Measurements from ENCODE around the gene NSUN4.
"Not testable (repeated sequence)": the region's sequence is repeated elsewhere in the genome, so short reads cannot be mapped to it uniquely, and the experiment has no call there.

Gene NSUN4

DNA sequence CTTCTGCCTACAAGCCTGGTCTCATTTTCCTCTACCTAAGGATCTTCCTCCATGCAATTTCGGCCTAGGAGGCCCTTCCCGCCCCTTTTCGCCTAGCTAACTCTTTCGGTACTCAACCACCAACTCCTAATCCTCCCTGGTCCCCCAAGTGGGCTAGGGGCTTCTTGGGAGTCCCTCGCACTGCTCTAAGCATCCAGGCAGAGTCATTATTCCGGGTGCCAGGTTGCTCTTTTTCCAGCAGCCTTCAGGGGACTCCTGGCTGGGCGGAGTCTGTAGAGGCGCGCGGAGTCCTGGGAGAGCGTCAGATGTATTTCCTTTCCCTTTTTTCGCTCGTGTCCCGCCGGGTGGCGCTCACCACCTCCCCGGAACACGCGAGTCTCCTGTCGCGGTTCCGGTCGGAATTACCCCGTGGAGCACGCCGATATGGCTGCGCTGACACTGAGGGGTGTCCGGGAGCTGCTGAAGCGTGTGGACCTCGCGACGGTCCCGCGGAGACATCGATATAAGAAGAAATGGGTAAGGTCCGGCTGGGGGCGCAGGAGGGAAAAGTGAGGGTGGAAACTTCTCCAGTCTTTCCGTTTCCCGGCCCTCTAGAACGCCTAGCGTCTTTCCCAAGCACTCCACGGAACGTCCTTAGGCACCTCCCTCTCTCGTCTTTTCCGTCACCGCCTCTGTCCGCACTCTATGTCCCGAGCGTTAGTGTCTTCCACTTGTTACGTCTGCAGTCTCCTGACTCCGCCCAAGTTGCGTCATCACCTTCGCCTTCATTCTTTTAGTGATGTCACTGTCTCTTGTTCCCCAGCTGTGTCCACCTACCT lies at the start of gene NSUN4:
Gene NSUN4, plus strand, starts transcription at position 404 of the 818 bp plus-strand sequence. Its CDS starts 20 bp downstream, at position 424.
- DNase-seq = peak; percentile 70

DNA sequence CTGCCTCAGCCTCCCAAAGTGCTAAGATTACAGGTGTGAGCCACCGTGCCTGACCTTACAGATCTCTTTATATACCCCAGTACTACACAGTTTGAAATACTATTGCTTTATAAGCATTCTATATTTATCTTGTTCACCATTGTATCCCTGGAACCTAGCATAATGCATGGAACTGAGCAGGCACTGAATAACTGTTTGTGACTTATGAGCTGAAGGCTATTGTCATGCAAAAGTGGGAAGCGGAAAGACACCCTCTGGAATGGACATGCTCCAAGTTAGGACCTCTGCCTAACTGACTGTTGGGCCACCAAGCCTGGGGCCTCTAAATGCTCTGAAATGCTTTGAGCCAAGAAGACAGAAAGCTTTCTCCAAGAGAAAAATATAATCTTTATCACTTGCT lies 45.3 kb upstream of the NSUN4 start:
- DNase-seq = no peak

- DNase-seq = no peak
Measured at GRCh38 chr1:46298387-46298786, 42.2 kb upstream of the NSUN4 start.

GRCh38 chr1:46300673-46301405 lies 39.8 kb upstream of the NSUN4 start:
- DNase-seq = no peak

GRCh38 chr1:46301406-46301807 lies 39.2 kb upstream of the NSUN4 start:
- DNase-seq = no peak

GRCh38 chr1:46301808-46302640 lies 38.6 kb upstream of the NSUN4 start:
- peak; percentile 21 for DNase-seq

GRCh38 chr1:46302641-46303037 lies 38.0 kb upstream of the NSUN4 start:
- peak; percentile 8 for DNase-seq

DNA sequence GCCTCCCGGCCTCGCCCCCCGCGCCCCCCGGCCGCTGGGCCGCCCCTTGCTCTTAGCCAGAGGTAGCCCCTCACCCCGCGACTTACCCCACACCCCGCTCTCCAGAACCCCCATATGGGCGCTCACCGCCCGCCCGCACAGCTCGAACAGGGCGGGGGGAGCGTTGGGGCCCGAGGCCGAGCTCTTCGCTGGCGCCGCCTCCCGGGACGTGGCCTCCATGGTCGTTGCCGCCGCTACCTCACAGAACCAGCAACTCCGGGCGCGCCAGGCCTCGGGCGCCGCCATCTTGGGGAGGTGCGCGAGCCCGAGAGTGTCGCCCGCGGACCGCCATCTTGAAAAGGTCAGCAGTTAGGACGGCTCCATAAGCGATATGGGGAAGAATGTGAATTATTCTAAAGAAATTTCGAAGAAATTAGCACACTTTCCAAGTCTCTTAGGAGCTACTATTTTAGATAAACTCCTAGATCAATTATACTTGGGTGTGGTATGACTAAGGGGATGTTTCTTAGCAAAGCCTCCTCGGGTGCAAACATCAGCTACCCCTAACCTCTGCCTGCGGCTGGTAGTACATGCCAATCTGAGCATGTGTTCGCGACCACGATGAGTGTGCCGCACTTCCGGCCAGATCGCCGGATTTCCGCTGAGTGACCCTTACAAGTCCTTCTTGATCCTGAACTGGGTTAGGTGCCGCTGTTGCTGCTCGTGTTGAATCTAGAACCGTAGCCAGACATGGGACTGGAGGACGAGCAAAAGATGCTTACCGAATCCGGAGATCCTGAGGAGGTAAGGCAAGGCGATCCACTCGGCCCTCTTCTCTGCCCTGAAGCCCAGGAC lies 37.4 kb upstream of the NSUN4 start, which contains the start of the genes LRRC41 and UQCRH:
Gene LRRC41, minus strand, starts transcription at position 579 of the 834 bp plus-strand sequence. Its CDS starts 294 bp downstream, at position 285.
Gene UQCRH, plus strand, starts transcription at position 661 of the 834 bp plus-strand sequence. Its CDS starts 69 bp downstream, at position 730.
- peak; percentile 86 for DNase-seq

DNA sequence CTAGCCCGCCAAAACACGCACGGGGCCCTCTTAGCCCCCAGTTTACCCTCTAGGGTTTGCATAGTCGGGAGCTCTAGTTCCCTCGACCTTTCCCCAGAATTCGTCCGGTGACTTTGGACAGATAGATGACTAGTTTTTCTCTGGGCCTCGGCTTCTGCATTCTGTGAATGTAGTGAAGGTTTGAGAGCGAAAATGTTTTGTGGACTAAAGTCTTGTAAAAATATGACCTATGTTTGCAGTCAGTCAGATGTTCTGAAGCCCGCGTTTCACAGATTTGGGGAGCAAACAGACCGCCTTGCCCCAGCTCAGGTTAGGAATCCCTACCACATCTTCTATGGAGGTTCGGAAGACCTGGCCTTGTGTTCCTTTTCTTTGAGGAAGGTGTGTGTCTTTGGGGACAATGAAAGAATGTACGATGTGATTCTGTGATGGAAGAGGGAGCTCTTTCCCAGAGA lies 36.7 kb upstream of the NSUN4 start:
- no peak for DNase-seq

GRCh38 chr1:46306159-46306530 lies 34.5 kb upstream of the NSUN4 start:
- DNase-seq = no peak

GRCh38 chr1:46309401-46310159 lies 31.0 kb upstream of the NSUN4 start:
- no peak for DNase-seq

DNA sequence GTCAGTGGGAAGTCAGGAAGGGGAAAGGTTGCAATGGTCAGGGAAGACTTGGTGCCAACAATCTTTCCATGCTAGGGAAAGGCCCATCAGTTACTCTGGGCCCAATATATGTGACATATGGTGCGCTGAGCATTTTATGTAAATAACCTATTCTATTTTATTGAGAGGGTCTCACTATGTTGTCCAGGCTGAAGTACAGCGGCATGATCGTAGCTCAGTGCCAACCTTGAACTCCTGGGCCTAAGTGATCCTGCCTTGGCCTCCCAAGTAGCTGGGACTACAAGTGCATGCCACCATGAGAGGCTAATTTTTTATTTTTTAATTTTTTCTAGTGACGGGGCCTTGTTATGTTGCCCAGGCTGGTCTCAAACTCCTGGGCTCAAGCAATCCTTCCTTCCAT lies 30.3 kb upstream of the NSUN4 start:
- no peak for DNase-seq

DNA sequence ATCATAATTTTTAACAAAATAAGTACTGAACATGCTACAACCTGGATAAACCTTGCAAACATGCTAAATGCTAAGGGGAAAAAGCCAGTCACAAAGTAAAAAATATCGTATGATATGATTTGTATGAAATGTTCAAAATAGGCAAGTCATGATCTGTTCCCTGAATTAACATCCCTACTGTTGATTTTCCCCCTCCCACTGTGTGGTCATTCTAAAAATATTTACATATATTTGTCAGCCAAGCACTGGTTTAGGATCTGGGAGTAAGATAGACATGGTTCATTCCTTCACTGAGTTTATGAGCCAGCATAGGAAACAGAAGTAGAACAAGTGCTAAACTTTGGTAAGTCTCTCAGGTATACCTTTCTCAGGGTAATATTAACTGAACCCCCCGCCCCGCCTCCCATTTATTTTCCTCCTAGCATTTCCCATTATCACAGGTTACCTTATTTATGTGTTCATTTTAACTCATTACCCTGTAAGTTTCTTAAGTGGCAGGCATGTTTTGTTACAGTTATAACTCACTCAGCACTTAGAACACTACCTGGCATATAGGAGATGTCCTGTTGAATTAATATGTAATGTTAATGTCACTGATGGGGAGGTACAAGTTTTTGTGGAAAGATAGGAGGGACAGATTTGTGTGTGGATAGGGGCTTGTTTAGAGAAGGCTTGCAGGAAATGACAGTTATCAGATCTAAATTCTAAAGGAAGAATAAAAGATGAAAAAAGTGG lies 24.8 kb upstream of the NSUN4 start:
- DNase-seq = no peak

DNA sequence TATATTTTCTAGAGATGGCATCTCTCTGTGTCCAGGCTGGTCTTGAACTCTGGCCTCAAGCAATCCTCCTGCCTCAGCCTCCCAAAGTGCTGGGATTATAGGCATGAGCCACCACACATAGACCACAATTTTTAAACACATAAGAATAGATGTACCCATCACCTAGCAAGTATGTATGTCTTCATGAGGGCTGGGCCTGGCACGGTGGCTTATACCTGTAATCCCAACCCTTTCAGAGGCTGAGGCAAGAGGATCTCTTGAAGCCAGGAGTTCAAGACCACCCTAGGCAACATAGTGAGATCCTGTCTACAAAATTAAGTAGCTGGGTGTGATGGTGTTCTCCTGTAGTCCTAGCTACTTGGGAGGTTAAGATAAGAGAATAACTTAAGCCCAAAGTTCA lies 23.3 kb upstream of the NSUN4 start:
- no peak for DNase-seq

DNA sequence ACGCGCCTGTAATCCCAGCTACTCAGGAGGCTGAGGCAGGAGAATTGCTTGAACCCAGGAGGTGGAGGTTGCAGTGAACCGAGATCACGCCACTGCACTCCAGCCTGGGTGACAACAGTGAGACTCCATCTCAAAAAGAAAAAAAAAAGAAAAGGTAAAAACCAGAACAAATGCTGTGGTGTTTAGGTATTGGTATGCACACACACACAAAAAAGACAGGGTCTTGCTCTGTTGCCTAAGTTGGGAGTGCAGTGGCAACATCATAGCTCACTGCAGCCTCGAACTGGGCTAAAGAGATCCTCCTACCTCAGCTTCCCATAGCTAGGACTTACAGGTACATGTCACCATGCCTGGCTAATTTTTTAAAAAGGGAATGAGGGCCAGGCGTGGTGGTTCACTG lies 21.3 kb upstream of the NSUN4 start:
- not testable (repeated sequence) for DNase-seq

GRCh38 chr1:46319960-46320914 lies 20.4 kb upstream of the NSUN4 start:
- not testable (repeated sequence) for DNase-seq

GRCh38 chr1:46322191-46322590 lies 18.4 kb upstream of the NSUN4 start:
- DNase-seq = not testable (repeated sequence)

DNA sequence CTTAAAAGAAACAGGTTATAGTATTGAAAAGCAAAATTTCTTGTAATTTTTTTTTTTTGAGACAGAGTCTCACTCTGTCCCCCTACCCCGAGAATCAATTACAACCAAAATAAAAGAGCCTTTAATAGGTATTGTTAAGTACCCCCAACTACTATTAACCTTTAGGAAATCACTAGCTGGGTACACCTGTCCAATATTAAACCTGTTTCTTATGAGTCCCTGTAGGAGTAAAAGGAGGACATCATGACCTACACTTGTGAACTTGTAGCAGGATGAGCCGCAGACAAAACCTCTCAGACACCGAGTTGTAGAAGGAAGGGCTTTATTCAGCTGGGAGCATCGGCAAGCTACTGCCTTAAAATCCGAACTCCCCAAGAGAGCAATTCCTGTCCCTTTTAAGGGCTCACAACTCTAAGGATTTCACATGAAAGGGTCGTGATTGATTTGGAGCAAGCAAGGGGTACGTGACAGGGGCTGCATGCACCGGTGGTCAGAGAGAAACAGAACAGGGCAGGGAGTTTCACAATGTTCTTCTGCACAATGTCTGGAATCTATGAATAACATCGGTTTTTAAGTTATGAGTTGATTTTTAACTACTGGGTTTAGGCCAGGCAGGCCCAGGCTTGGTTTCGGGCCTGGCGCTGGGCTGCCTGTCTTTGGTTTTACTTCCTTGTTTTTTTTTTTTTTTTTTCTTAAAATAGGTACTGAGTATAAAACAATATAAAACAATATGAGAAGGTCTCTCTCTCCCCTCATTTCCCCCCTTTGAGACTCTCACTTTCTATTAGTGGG lies 15.1 kb upstream of the NSUN4 start:
- DNase-seq = not testable (repeated sequence)

All from activated T-cell treated with anti-CD3 and anti-CD28 coated beads for 4 hours (primary cell).